Stimulated activated CD8-positive, alpha-beta memory T cell treated with anti-CD3 and anti-CD28 coated beads, Interleukin-12 subunit alpha, Interleukin-12 subunit beta, amount 100 ng/mL, for 4 hours (primary cell): Measurements from ENCODE around the gene GFI1.
"Not testable (repeated sequence)": the region's sequence is repeated elsewhere in the genome, so short reads cannot be mapped to it uniquely, and the experiment has no call there.

ENCODE experiments used
- DNase-seq: peaks from one replicate; pipeline ENCODE4 v3.0.0-alpha.2; 2020; ENCODE audit warnings: low read depth

Gene GFI1

DNA sequence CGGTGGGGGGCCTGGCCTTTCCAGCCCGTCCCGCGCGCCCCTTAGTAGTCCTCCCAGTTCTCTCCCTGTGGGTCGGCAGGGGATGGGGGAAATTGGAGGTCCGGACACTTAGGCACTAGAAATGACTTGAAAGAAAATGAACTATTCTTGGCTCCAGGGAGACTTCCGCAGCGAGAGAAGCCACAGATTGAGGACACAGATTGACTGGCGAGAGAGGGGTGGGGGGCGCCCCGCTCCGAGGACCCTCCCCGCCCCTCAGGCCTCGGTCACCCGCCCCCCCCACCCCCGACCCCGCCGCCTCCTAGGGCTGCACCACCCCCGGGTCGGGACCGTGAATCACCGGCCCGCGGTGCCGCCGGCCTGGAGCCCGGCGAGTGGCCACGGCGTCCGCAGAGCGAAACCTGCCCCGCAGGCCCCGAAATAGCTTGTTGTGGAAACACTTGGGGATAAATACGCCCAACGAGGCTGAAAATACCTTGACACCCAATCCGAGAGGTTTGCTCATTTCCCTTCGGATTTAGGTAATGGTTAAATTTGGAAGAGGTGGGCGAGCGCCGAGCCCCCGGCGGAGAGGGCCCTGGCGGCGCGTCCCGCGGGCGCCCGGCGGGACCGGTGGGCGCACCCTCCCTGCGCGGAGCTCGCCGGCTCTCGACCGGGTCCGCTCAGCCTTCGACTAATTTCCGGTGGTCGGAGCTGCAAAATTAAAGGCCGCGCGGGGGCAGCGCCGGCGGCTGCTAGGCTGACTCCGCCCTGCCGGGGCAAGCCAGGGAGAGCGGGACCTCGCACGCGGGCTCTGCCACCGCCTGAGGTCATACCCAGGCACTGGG, at the start of gene GFI1:
TSS of gene GFI1 (minus strand) at position 675 of the 827 bp plus-strand sequence. CDS start 3,438 bp downstream, outside the sequence.
- peak; percentile 67 for DNase-seq

GRCh38 chr1:92532371-92532770, 45.6 kb upstream of the GFI1 start:
- DNase-seq = not testable (repeated sequence)

DNA sequence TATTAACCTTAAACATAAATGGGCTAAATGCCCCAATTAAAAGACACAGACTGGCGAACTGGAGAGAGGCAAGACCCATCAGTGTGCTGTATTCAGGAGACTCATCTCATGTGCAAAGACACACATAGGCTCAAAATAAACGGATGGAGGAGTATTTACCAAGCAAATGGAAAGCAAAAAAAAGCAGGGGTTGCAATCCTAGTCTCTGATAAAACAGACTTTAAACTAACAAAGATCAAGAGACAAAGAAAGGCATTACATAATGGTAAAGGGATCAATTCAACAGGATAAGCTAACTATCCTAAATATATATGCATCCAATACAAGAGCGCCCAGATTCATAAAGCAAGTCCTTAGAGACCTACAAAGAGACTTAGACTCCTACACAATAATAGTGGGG, 45.2 kb upstream of the GFI1 start:
- DNase-seq = not testable (repeated sequence)

DNA sequence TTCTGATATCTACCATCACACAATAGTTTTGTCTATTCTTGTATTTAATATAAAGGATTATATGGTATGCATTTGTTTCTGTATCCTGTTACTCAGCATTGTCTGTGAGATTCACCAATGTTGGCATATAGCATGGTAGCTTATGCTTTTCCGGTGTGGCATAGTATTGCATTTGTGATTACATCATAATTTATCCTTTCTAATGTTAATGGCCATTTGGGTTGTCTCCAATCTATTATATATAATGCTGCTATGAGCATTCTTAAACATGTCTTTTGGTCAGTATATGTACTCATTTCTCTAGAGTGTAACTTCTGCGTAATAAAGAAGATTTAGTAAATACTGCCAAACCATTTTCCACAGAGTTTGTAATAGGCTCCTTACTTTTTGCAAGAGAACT, 40.9 kb upstream of the GFI1 start:
- no peak for DNase-seq

GRCh38 chr1:92524944-92525590, 38.3 kb upstream of the GFI1 start:
- not testable (repeated sequence) for DNase-seq

DNA sequence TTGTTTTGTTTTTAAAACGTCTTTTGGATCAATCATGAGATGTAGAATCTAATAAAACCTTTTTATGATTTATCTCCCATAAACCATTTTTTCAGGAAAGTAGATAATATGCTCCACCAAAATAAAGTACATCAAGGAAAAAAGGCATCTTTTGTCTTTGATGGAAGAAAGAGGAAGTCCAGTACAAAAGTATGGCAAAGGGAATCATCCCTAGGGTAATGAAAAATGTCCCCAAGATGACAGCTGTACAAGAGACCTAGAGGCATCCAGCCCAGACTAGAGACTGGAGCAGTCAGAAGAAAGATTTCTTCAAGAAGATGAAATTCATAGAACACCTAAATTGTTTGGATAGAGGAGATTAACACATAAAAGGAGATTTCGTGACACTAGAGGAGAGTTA, 32.3 kb upstream of the GFI1 start:
- no peak for DNase-seq

GRCh38 chr1:92516574-92516973, 29.8 kb upstream of the GFI1 start:
- no peak for DNase-seq

DNA sequence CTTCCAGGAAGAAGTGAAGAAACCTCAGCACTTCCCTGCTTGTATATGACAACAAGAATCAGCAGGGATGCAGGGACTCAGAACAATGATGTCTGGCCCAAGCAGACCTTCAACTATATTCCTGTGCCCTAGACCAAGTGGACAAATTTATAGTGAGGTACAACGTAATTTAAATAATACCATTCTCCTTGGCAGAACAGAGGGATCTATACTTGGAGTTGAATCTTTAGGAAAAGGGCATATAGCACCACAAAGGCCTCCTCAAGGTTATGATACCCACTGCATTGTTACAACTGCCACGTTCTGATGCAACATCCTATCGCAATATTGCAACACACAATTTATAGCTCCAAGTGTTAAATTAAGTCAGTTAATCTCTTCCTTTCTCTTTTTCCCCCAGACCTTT, 29.1 kb upstream of the GFI1 start:
- DNase-seq = no peak

DNA sequence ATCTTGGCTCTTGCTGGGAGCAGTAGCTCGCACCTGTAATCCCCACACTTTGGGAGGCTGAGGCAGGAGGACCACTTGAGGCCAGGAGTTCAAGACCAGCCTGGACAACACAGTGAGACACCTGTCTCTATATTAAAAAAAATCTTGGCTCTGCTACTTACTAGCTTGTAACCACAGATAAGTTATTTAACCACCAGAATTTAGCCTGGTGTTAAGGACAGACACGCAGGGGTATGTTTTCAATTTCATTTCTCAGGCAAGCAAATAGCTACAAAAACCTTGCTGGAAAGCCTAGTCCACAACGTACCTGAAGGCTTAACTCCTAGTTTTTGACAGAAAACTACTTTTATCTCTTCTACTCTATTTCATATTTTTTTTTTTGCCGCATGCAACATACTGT, 24.8 kb upstream of the GFI1 start:
- no peak for DNase-seq

GRCh38 chr1:92509619-92510018, 22.9 kb upstream of the GFI1 start:
- DNase-seq = no peak

DNA sequence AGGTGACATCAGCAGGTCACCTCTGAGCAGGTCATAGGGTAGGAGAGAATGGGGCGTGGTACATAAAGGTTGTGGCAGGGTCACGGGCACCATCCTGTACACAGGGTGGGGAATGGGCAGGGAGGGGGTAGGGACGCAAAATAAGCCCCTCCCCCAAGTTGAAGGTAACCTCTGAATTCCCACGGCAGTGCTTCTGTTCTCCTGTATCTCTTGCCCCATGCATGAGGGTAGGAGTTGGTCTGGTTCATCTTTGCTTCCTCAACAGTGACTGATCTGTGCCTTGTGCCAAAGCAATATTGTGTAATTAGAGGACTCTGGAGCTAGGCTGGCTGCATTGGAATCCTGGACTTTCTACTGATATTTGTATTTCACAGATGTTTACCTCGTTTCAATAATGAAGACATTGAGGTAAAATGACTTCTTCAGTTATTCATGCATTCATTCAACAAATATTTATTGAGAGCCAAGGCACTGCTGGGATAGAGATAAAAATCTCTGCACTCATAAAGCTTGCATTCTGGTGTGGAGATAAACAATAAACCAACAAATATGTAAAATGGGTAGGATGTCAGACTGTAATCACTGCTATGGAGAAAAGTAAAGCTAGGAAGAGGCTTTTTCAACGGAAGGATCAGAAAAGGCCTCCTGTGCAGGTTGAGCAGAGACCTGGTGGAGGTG, 18.4 kb upstream of the GFI1 start:
- no peak for DNase-seq

- no peak for DNase-seq
These were observed 17.7 kb upstream of the GFI1 start for GRCh38 chr1:92504291-92505014.

DNA sequence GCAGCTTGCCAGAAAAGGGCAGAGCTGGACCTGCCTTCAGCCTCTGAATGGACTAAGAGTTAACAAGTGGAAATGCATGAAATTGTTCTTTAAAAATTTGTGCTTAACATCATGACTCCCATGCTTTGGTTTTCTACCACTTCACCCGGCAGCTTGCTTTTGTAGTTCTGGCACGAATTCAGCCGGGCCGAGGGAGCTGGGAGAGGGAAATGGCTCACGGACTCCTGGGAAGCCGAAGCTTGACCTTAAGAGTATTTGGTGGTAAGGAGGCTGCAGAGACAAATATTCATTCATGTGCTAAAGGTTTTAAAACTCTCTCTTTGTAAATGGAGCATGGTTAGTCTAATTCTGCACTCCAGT, 17.2 kb upstream of the GFI1 start:
- no peak for DNase-seq

GRCh38 chr1:92503043-92503925, 16.6 kb upstream of the GFI1 start:
- DNase-seq = no peak

DNA sequence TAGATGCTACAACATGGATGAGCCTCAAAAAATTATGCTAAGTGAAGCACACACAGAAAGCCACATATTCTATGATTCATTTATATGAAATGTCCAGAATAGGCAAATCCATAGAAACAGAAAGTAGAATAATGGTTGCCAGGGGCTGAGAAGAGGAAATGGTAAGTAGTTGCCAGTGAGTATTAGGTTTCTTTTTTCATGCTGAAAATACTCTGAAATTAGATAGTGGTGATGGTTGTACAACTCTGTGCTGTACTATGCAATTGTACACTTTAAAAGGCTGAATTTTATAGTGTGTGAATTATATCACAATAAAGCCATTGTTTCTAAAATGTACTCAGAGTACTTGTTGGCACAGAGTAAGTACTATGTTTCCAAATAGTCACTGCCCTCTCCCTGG, 15.5 kb upstream of the GFI1 start:
- DNase-seq = no peak

- DNase-seq = no peak
These were observed 13.8 kb upstream of the GFI1 start for GRCh38 chr1:92500552-92500951.

GRCh38 chr1:92495392-92496063, 8.8 kb upstream of the GFI1 start:
- DNase-seq = no peak

- DNase-seq = no peak
These were observed 7.9 kb upstream of the GFI1 start for GRCh38 chr1:92494485-92495141.

GRCh38 chr1:92493139-92493538, 6.4 kb upstream of the GFI1 start:
- no peak for DNase-seq

DNA sequence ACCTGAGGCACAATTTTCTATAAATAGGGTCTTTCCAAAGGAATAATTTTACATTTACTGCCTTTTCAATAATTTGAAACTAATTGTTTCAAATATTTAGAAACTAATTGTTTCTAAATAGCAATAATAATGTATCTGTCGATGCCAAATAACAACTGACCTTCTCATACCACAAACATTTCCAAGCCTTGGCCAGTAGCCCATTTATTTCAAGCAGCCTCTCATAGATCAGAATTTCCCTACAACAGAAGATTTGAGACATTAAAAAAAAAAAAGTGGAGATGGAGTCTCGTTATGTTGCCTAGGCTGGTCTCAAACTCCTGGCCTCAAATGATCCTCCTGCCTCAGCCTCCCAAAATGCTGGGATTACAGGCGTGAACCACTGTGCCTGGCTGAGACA, 2.1 kb upstream of the GFI1 start:
- no peak for DNase-seq
